ENCODE measurements around the gene KSR2. TPM values are rescaled to one million over a fixed set of nuclear protein-coding genes. Genes with fewer than 3 reads are reported as not detected.

The KSR2 gene
- total RNA-seq, 2 experiments from 2014 or later: not detected

DNA sequence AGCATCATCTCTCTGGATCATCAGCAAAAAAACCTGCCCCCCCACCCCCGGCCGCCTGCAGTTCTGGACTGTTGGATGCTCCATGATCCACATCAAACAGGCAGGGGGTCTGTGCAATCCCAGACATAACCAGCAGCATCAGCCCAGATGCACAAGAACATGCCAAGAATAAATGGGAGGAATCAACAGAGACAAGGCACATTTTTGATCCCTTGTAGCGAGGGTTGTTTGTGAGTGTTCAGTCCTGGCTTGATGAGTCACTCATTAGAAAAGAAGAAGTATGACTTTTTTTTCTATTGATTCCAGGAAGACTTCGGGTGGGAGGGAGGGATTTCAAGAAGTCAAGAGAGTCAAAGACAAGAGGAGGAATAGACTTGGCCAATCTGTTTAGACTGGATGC, 244.2 kb downstream of the KSR2 start:
- H3K27ac Mint-ChIP-seq: no peak overlapping the region
- H3K4me1 Mint-ChIP-seq (ENCODE audit: low read depth): no peaks in the 10 kb centered on the region
- no peaks in the 10 kb centered on the region for H3K9me3 Mint-ChIP-seq (ENCODE audit: insufficient read depth)
- H3K4me3 Mint-ChIP-seq: no peak overlapping the region
- no peaks in the 10 kb centered on the region for H3K27me3 Mint-ChIP-seq (ENCODE audit: low read depth)
- ATAC-seq: no peak
- no peaks in the 10 kb centered on the region for H3K36me3 Mint-ChIP-seq (ENCODE audit: low read depth)
- POLR2A ChIA-PET: no interaction called here
- CTCF ChIA-PET: no interaction called here
- no peak for DNase-seq

DNA sequence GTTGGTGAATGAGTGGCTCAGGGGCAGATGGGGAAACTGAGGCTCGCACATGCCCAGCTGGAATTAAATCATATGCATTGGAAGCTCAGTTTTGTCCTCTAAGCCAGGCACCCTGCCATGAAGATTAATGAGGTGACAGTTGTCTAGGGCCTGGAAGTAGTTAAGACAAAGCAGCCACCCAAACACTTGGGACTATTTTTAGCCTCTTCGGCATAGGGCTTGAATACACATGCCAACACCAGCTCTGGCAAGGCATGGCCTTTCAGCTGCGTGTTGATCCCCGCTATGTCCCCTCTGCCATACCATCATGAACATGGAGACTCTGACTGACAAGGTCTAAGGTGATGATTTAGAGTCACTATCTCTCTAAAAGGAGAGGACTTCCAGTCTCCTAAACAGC, 250.2 kb downstream of the KSR2 start:
- DNase-seq (no peak), ATAC-seq (no peak)
- ChIA-PET POLR2A (no interaction called here), CTCF (no interaction called here)
- Mint-ChIP-seq H3K36me3 (ENCODE audit: low read depth) (no peaks in the 10 kb centered on the region), H3K27me3 (ENCODE audit: low read depth) (no peaks in the 10 kb centered on the region), H3K9me3 (ENCODE audit: insufficient read depth) (no peaks in the 10 kb centered on the region), H3K4me1 (ENCODE audit: low read depth) (no peaks in the 10 kb centered on the region), H3K27ac (no peak overlapping the region), H3K4me3 (no peak overlapping the region)

DNA sequence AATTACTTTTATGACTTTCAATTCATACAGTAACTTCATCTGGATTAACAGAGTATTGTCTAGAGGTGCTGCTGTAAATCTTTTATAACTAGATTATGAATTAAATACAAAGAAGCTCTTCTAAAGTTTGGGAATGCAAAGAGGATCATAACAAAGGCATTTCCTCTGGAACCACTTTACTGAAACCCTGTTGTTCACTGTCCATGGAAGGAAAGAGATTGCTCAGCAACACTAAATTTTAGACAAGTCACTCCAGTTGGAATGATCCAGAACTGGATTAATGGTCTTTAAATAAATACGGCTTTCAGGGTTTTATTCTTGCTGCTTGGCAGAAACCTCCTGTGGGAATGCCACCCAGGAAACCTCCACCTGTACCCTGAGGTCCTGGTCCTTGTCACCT, 250.6 kb downstream of the KSR2 start:
- ChIA-PET CTCF (no interaction called here), POLR2A (no interaction called here)
- no peaks in the 10 kb centered on the region for H3K36me3 Mint-ChIP-seq (ENCODE audit: low read depth)
- no peak for DNase-seq
- no peak for ATAC-seq
- H3K9me3 Mint-ChIP-seq (ENCODE audit: insufficient read depth): no peaks in the 10 kb centered on the region
- H3K4me3 Mint-ChIP-seq: no peak overlapping the region
- H3K27ac Mint-ChIP-seq: no peak overlapping the region
- H3K27me3 Mint-ChIP-seq (ENCODE audit: low read depth): no peaks in the 10 kb centered on the region
- H3K4me1 Mint-ChIP-seq (ENCODE audit: low read depth): no peaks in the 10 kb centered on the region

DNA sequence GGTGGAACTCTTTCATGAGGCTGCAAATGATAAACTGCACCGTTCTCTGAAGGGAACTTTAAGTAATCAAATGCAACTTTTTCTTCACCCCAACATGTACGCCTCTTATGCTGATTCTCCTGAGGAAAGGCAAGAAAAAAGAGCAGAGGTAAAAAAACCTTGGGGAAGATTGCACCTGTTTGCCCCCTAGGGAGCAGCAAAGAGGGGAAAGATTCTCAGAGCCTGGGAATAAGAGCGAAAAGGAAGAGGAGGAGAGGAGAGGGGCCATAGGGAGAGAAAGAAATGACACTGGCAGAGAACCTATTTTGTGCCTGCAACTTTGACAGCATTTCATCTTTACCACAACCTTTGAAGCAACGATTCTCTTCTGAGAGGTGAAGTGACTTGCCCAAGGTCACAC, 254.6 kb downstream of the KSR2 start:
- no peak overlapping the region for H3K27ac Mint-ChIP-seq
- no peaks in the 10 kb centered on the region for H3K9me3 Mint-ChIP-seq (ENCODE audit: insufficient read depth)
- ChIA-PET CTCF (no interaction called here), POLR2A (no interaction called here)
- ATAC-seq (no peak), DNase-seq (no peak)
- H3K27me3 Mint-ChIP-seq (ENCODE audit: low read depth): no peaks in the 10 kb centered on the region
- no peaks in the 10 kb centered on the region for H3K4me1 Mint-ChIP-seq (ENCODE audit: low read depth)
- H3K4me3 Mint-ChIP-seq: no peak overlapping the region
- H3K36me3 Mint-ChIP-seq (ENCODE audit: low read depth): no peaks in the 10 kb centered on the region

DNA sequence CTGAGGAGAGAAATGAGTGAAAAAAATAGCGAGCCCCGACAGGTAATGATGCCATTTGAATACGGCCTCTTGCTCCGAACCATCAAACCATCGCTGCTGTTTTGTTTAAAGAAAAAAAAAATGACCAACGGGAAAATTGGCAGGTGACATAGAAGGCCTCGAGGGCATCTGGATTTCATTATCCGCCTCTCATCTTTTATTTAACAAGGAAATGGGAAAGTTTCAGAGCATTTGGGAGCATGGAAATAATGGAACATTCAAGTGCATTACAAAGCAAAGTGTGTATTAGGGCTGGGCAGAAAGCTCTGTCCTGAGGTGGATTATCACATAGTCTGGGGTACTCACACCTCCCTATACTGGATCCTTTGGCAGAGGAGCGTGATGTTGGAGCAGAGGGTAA, 258.7 kb downstream of the KSR2 start:
- ATAC-seq (no peak), DNase-seq (no peak)
- H3K9me3 Mint-ChIP-seq (ENCODE audit: insufficient read depth): no peaks in the 10 kb centered on the region

DNA sequence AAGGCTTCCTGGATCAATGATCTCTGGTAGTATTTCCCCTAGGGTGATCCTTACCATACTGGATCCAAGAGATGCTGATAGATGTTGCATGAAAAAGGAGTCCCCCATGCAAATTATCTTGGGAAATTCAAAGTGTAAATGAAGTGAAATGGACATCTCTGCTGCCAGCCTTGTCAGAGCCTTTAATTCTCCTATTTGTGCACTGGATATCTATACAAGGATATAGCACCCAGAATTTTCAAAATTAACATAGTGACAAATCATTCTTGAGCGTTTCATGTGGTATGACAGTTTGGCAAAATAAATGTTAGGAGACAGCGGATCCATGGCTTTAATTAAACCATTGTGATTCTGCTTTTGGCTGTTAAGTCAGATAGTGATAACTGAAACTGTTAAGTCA, 260.9 kb downstream of the KSR2 start:
- Mint-ChIP-seq H3K9me3 (ENCODE audit: insufficient read depth) (no peaks in the 10 kb centered on the region), H3K27ac (no peak overlapping the region), H3K4me3 (no peak overlapping the region), H3K36me3 (ENCODE audit: low read depth) (no peaks in the 10 kb centered on the region), H3K27me3 (ENCODE audit: low read depth) (no peaks in the 10 kb centered on the region), H3K4me1 (ENCODE audit: low read depth) (no peaks in the 10 kb centered on the region)
- DNase-seq (no peak), ATAC-seq (no peak)
- CTCF ChIA-PET: no interaction called here
- POLR2A ChIA-PET: no interaction called here

More for the DNA sequence above, 258.7 kb downstream of the KSR2 start:
- no peaks in the 10 kb centered on the region for H3K36me3 Mint-ChIP-seq (ENCODE audit: low read depth)
- no peaks in the 10 kb centered on the region for H3K4me1 Mint-ChIP-seq (ENCODE audit: low read depth)
- ChIA-PET CTCF (no interaction called here), POLR2A (no interaction called here)
- no peak overlapping the region for H3K27ac Mint-ChIP-seq
- H3K27me3 Mint-ChIP-seq (ENCODE audit: low read depth): no peaks in the 10 kb centered on the region
- H3K4me3 Mint-ChIP-seq: no peak overlapping the region

DNA sequence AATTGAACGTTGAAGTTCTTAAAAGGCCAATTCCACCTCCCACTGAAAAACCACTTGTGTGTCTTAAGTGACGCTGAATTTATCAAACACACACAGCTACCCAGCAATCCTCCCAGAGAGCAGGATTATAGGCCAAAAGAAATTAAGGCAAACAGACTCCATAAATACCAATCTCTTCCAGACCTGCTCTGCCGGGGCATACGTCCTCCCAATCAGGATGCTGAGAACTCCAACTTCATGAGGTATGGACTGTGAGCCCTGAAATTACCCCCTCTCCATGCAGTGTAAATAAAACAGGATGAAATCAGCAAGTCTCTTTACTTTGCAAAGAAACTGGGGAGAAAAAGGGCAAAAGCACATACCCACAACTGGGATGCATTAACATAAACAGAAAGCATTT, 265.2 kb downstream of the KSR2 start:
- H3K36me3 Mint-ChIP-seq (ENCODE audit: low read depth): no peaks in the 10 kb centered on the region
- H3K9me3 Mint-ChIP-seq (ENCODE audit: insufficient read depth): no peaks in the 10 kb centered on the region
- no peak for ATAC-seq
- ChIA-PET CTCF (no interaction called here), POLR2A (no interaction called here)
- H3K27ac Mint-ChIP-seq: no peak overlapping the region
- DNase-seq: no peak
- H3K27me3 Mint-ChIP-seq (ENCODE audit: low read depth): no peaks in the 10 kb centered on the region
- no peaks in the 10 kb centered on the region for H3K4me1 Mint-ChIP-seq (ENCODE audit: low read depth)
- no peak overlapping the region for H3K4me3 Mint-ChIP-seq

DNA sequence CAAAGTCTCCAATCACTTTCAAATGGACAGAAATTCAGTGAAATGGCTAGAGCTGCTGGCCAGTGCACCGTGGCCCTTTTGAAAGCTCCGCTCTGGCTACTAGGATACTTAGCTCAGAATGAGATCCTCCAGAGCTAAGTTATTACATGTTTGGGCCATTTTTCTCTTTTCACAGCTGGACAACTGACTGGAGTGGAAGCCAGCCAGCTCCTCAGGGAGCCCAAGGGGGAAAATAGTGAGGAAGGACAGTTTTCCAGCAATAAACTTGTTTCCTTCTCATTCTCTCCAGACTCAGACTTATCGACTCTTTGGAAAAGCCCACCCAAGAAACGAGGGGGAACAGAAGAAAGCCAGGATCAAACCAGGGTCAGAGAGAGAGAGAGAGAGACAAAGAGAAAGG, 266.0 kb downstream of the KSR2 start:
- Mint-ChIP-seq H3K9me3 (ENCODE audit: insufficient read depth) (no peaks in the 10 kb centered on the region), H3K4me1 (ENCODE audit: low read depth) (no peaks in the 10 kb centered on the region), H3K27me3 (ENCODE audit: low read depth) (no peaks in the 10 kb centered on the region), H3K4me3 (no peak overlapping the region), H3K36me3 (ENCODE audit: low read depth) (no peaks in the 10 kb centered on the region), H3K27ac (no peak overlapping the region)
- ATAC-seq (no peak), DNase-seq (no peak)
- ChIA-PET POLR2A (no interaction called here), CTCF (no interaction called here)

DNA sequence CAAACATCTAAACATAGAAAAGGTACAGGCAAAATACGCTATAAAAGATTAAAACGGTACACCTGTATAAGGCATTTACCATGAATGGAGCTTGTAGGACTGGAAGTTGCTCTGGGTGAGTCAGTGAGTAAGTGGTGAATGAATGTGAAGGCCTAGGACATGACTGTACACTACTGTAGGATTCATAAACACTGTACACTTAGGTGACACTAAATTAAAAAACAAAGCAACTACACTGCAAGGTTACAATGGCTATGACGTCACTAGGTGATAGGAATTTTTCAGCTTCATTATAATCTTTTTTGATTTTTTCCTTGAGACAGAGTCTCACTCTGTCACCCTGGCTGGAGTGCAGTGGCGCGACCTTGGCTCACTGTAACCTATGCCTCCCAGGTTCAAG, 269.2 kb downstream of the KSR2 start:
- Mint-ChIP-seq H3K27me3 (ENCODE audit: low read depth) (no peaks in the 10 kb centered on the region), H3K9me3 (ENCODE audit: insufficient read depth) (peaks cover 3% of the 10 kb centered on the region), H3K36me3 (ENCODE audit: low read depth) (no peaks in the 10 kb centered on the region), H3K4me1 (ENCODE audit: low read depth) (no peaks in the 10 kb centered on the region), H3K27ac (no peak overlapping the region), H3K4me3 (no peak overlapping the region)
- ChIA-PET POLR2A (no interaction called here), CTCF (no interaction called here)
- DNase-seq (no peak), ATAC-seq (no peak)

DNA sequence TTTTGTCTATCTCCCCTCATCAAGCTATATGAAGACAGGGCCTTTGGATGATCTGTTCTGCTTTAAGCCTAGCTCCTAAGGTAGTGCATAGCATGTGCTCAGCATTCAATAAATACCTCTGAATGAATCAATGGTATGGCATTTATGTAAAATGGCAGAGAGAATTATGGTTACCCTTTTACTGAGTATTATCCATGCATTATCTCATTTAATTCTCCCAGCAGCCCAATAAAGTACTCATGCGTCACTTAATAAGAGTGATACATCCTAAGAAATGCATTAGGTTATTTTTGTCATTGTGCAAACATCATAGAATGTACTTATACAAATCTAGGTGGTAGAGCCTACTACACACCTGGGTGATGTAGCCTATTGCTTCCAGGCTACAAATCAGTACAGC, 269.7 kb downstream of the KSR2 start:
- Mint-ChIP-seq H3K4me1 (ENCODE audit: low read depth) (no peaks in the 10 kb centered on the region), H3K9me3 (ENCODE audit: insufficient read depth) (peaks cover 3% of the 10 kb centered on the region), H3K27me3 (ENCODE audit: low read depth) (no peaks in the 10 kb centered on the region), H3K27ac (no peak overlapping the region), H3K36me3 (ENCODE audit: low read depth) (no peaks in the 10 kb centered on the region), H3K4me3 (no peak overlapping the region)
- ATAC-seq (no peak), DNase-seq (no peak)
- POLR2A ChIA-PET: no interaction called here
- CTCF ChIA-PET: no interaction called here

DNA sequence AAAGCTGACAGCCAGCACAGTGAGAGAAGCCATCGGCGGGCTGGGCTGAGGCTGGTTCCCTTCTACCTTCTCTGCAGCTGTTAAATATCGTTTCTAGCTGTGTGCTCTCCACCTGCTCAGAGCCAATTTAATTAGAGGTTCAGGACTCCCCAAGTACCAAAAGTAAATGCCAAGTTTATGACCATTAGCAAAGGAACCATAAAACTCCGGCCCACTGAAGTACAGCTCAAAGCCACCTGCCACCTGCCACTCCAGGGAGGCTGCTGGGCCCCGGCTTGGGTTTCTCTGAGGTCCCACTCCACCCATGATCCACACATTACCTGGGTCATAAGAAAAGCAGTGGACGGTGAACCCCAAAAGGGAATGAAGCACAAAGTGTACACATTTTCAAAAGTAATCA, 272.8 kb downstream of the KSR2 start:
- ChIA-PET CTCF (no interaction called here), POLR2A (no interaction called here)
- Mint-ChIP-seq H3K27me3 (ENCODE audit: low read depth) (no peaks in the 10 kb centered on the region), H3K4me3 (no peak overlapping the region), H3K36me3 (ENCODE audit: low read depth) (no peaks in the 10 kb centered on the region), H3K27ac (no peak overlapping the region), H3K4me1 (ENCODE audit: low read depth) (no peaks in the 10 kb centered on the region), H3K9me3 (ENCODE audit: insufficient read depth) (peaks cover 3% of the 10 kb centered on the region)
- DNase-seq (no peak), ATAC-seq (no peak)

DNA sequence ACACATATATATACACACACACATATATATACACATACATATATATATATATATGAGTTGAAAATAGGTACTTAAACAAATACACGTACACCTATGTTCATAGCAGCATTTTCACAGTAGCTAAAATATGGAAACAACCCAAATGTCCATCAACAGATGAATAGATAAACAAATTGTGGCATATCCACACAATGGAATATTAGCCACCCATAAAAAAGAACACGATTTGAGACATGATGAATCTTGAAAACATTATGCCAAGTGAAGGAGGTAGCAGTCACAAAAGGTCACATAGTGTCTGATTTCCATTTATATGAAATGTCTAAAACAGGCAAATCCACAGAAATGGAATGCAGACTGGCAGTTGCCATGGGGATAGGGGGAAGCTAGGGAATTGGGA, 276.3 kb downstream of the KSR2 start:
- no peak overlapping the region for H3K27ac Mint-ChIP-seq
- peaks cover 3% of the 10 kb centered on the region for H3K9me3 Mint-ChIP-seq (ENCODE audit: insufficient read depth)
- no peak for DNase-seq
- CTCF ChIA-PET: no interaction called here
- no peak for ATAC-seq
- no peaks in the 10 kb centered on the region for H3K4me1 Mint-ChIP-seq (ENCODE audit: low read depth)
- no peak overlapping the region for H3K4me3 Mint-ChIP-seq
- no peaks in the 10 kb centered on the region for H3K27me3 Mint-ChIP-seq (ENCODE audit: low read depth)
- no peaks in the 10 kb centered on the region for H3K36me3 Mint-ChIP-seq (ENCODE audit: low read depth)
- POLR2A ChIA-PET: no interaction called here

DNA sequence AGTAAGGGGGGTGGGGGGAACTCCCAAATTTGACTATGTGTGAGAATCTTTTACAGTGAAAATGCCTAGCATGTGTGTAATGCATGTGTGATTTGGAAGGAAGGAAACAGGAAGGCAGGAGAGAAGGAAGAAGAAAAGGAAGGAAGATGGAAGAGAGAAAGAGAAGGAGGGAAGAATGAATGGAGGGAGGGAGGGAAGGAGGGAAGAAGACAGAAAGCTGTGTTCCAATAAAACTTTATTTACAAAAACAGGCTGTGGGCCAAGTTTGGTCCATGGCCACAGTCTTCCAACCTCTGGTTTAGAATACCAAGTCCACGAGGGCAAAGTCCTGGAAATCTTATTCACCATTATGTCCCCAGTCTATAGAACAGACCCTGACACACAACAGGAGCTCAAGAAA, 278.9 kb downstream of the KSR2 start:
- Mint-ChIP-seq H3K4me3 (no peak overlapping the region), H3K9me3 (ENCODE audit: insufficient read depth) (no peaks in the 10 kb centered on the region), H3K27ac (no peak overlapping the region), H3K4me1 (ENCODE audit: low read depth) (no peaks in the 10 kb centered on the region), H3K36me3 (ENCODE audit: low read depth) (no peaks in the 10 kb centered on the region), H3K27me3 (ENCODE audit: low read depth) (no peaks in the 10 kb centered on the region)
- POLR2A ChIA-PET: no interaction called here
- DNase-seq (no peak), ATAC-seq (no peak)
- CTCF ChIA-PET: no interaction called here

DNA sequence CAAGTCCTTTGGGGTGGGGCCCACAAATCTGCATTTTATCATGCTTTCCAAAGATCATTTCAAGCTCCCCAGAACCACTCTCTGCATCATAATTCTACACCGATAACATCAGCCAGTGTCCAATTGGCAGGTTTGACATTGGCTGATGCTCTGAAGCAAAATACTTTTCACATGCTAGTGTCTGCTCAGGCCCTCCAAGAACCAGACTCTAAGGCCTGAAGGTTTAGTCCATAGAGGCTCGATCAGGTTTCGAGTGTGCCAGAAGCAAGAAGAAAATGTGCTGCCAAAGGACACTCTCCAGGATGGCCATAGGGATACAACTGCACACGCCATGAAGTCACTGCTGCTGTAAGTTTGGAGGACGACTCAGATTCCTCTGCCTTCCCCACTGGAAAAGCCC, 280.3 kb downstream of the KSR2 start:
- Mint-ChIP-seq H3K36me3 (ENCODE audit: low read depth) (no peaks in the 10 kb centered on the region), H3K9me3 (ENCODE audit: insufficient read depth) (no peaks in the 10 kb centered on the region), H3K4me1 (ENCODE audit: low read depth) (no peaks in the 10 kb centered on the region), H3K4me3 (no peak overlapping the region), H3K27me3 (ENCODE audit: low read depth) (no peaks in the 10 kb centered on the region), H3K27ac (no peak overlapping the region)
- DNase-seq (no peak), ATAC-seq (no peak)
- POLR2A ChIA-PET: no interaction called here
- CTCF ChIA-PET: no interaction called here

Data from activated CD8-positive, alpha-beta T cell treated with anti-CD3 and anti-CD28 coated beads, Interleukin-2, amount 10 ng/mL, durations not matched to agents 7 days and 5 days (primary cell).